Placental epithelial cell (primary cell): ENCODE results near the gene SEPTIN5. TPM values are rescaled to one million over a fixed set of nuclear protein-coding genes. Genes with fewer than 3 reads are reported as not detected.

Experiments
- total RNA-seq: library from RNA; depleted of rRNA; stranded (reverse); fragments of >200 nt; gene quantifications from 2 replicates; pipeline ENCODE4 v1.2.3, GENCODE V29; 2012

The SEPTIN5 gene
- 5.6 and 10.6 TPM in 2 replicates for total RNA-seq

DNA sequence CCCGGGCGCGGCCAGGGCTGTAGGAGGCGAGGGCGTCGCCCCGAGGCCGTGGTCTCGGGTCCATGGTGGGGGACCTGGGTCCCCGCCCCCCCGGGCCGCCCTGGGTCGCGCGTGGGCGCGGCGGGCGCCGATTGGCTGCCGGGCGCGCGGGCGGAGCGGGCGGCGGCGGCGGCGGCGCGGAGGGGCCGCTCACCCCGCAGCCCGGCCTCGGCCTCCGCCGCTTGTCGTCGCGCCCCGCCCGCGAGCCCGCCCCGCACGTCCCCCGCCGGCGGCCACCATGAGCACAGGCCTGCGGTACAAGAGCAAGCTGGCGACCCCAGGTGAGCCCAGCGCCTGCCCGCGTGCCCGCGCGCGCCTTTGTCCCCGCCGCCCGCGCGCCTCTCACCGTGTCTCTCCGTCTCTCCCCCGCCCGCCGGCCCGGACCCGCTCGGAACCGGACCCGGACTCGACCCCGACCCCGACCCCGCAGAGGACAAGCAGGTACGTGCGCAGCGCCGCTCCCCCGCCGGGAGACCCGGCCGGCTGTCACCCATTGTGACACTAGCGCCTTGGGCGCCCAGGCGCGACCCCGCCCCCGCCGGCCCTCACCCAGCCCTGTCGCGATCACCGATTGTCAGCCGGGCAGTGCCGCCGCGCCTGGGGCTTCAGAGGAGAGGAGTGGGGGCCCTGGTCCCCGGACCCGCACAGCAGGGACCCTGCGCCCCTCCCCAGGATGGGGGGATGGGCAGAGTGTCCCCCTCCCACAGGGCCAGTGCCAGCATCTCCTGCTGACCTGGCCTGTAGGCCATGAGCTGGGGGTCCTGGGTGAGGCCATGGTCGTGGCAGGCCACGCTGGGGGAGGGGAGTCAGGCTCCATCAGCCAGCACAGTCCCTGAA, at the start of gene SEPTIN5:
Gene SEPTIN5, plus strand, starts transcription at position 192 of the 876 bp plus-strand sequence. Its CDS starts 86 bp downstream, at position 278.

GRCh38 chr22:19723232-19723982, 9.1 kb downstream of the SEPTIN5 start, which contains the start of gene GP1BB:
TSS of gene GP1BB (plus strand) at chr22:19723539. CDS start at chr22:19723570, 31 bp downstream.

GRCh38 chr22:19760058-19760950, 46.0 kb downstream of the SEPTIN5 start, which contains the start of gene TBX1:
TSS of gene TBX1 (plus strand) at chr22:19760778. CDS start at chr22:19760844, 66 bp downstream.

Other genes with a start within 250 kb of the SEPTIN5 start
- gene UFD1, start 235.3 kb upstream of the SEPTIN5 start, total RNA-seq = 30.2 and 73.4 TPM in 2 replicates
- 4.3 and 5.5 TPM in 2 replicates for gene CDC45, start 234.6 kb upstream of the SEPTIN5 start, total RNA-seq
- gene CLDN5, start 190.1 kb upstream of the SEPTIN5 start, total RNA-seq = not detected in 2 replicates
- gene GP1BB, start 9.0 kb downstream of the SEPTIN5 start, total RNA-seq = 0.43 and 0.79 TPM in 2 replicates
- 0.65 and 0.79 TPM in 2 replicates for gene TBX1, start 46.3 kb downstream of the SEPTIN5 start, total RNA-seq
- 4.7 and 11.2 TPM in 2 replicates for gene GNB1L, start 140.4 kb downstream of the SEPTIN5 start, total RNA-seq
- gene RTL10, start 140.4 kb downstream of the SEPTIN5 start, total RNA-seq = 16.1 and 37.7 TPM in 2 replicates
- 192 and 306 TPM in 2 replicates for gene COMT, start 227.3 kb downstream of the SEPTIN5 start, total RNA-seq
- gene TXNRD2, start 227.3 kb downstream of the SEPTIN5 start, total RNA-seq = 21.6 and 30.7 TPM in 2 replicates